Hematopoietic multipotent progenitor cell (in vitro differentiated cells): ENCODE data around the gene EDRF1. TPM values are rescaled to one million over a fixed set of nuclear protein-coding genes. Genes with fewer than 3 reads are reported as not detected.

Experiments used
- DNase-seq, 3 donors: peaks; one replicate each; pipeline ENCODE4 v3.0.0-alpha.2; 2011 to 2015; ENCODE audit warnings: low read depth in 2 of 3, low spot score in 2 of 3
- total RNA-seq: library from RNA; depleted of rRNA; stranded (reverse); fragments of >200 nt; gene quantifications from one replicate; pipeline ENCODE4 v1.2.3, GENCODE V29; 2012

EDRF1 gene
- total RNA-seq, 1 donor: 13.2 TPM

DNA sequence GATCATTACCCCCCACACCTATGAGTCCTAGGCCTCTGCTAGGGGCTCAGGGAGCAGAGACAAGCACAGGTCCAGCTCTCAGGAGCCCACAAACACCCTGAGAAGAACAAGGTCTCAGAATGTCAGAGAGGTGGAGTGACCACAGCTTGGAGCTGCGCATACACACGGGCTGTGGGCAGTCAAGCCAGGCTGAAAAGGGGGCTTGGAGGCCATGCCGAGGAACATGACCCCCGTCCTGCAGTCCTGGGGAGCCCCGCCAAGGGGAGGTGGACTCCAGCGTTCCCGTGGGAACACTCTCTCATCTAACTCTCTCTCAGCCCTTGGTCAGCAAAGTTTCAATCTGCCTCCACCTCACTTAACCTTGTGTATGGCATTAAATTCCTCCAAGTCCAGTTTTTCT is 63.9 kb downstream of the EDRF1 start:
- no peak for DNase-seq

DNA sequence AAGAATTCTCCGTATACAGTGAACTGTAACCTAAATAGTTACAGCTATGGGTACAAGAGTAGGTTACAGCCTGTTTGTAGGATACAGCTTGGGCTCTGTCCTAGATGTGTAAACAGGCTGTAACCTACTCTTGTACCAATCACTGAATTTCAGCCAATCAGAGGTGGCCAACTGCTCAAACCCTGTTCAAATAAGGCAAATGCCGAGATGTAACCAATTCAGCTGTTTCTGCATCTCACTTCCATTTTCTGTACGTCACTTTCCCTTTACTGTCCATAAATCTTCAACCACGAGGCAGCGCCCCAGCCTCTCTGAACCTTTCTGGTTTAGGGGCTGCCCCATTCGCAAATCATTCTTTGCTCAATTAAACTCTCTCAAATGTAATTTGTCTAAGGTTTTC is 64.4 kb downstream of the EDRF1 start:
- DNase-seq: peak in 2 of 3 donors; percentile 10 to 44

DNA sequence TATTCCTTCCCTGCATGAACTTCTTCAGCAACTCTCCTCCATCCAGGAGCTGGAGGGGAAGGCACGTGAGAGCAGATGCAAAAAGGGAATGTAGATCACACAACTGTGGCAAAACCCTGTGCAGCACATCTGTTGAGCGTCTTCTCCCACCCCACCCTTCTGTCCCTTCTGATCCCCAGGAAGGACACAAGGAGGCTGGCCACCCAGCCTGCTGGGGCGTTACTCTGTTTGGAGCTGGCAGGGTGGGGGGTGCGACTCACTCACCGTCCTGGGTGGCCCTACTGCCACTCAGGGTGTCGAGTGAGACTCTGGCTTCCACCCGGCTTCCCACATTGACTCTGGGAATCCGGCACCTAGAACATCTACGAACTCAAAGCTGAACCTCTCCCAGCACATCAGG is 66.3 kb downstream of the EDRF1 start:
- no peak for DNase-seq

DNA sequence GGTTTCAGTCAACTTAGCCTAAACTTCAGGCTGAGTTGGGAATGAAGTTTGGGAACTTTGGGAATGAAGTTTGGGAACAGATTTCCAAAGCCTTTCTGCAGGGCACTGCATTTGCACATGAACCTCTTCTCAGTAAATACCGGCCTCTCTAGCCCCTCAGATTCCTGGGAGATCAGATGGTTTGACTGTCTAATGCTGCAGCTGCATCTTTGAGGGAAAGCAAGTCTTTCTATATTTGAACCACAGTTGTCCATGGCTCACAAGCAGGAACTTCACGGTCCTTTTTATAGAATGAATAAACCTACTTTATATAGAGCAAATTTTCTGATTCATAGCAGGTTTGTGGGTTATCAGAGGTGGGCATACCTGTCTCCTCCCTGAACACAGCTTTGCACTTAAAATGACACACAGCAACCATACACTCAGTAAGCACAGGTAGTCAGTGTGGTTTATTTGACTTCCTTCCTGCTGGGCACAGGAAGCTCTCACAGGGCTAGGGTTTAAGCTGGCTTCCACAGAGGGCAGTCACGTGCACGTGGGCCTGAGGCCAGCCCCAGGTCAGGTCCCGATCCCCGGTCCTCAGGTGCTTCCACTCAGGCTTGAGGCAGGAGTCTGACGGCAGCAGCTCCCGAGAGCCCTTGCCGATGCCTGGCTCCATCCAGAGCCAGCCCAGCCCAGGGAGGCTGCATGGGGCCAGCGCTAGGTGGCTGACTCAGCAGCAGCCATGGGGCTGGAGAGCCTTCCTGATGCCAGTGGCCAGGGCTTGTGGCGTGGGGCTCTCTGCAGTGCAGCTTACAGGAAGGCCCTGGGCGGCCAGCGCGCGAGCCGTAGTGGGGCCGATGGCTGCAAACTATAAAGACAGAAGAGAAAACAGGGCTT is 68.9 kb downstream of the EDRF1 start:
- DNase-seq: no peak

DNA sequence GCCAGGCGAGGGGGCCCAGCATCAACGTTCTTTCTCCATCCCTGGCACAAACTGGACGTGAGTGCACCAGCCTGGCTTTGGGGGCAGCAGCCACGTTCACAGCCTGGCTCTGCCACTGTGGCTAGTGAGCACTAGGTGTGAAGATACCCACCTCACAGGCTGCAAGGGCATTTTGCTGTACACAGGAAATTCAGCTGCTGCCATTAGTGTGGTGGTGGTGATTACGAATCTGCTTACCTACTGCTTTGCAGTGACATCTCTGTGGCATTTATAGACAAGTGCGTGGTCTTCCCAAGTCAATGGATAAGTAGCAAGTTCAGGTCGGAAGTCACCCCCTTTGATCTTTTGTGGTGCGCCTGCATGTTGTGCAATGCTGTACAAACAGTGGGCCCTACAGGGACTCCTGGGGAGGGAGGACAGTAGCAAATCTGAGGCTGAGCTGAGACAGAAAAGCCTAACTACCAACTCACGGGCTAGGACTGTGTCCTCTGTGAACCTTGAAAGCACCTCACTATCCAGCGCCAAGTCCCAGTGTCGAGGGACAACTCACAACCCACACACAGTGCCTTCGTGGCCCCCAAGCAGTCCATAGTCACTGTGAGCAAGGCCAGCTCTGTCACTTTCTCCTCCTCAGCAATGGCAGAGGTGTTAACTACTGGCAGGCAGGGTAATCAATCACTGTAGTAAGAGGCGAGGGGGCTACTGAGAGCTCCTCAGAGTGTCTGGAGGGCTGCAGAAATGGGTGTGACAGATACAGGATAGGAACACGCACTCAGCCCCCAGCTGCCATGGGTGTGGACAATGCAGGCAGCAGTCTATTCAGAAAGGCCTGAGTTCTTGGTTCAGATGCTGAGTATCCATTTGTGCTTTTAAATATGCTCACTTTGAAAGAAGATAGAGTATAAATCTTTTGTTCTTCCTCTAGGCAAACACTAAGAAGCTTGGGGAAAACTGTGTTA is 73.1 kb downstream of the EDRF1 start:
- no peak for DNase-seq

DNA sequence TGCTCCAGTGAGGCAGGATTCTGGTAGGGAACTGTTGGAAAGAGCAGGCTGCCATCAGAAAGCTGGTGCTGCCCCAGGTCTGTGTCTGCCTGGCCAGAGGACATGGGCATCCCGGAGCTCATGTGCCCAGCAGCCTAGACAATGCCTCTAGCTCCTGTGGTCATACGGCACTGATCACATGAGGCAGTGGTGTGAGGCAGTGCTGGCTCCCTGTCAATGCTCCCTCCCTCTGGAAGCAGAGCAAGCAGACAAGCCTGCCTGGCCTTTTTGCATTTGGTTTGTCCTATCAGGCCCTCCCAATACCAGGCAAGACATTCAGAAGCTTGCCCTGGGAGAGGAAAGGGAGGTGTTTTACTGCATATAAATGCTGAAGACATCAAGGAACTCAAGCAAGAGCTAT is 75.6 kb downstream of the EDRF1 start:
- no peak for DNase-seq

DNA sequence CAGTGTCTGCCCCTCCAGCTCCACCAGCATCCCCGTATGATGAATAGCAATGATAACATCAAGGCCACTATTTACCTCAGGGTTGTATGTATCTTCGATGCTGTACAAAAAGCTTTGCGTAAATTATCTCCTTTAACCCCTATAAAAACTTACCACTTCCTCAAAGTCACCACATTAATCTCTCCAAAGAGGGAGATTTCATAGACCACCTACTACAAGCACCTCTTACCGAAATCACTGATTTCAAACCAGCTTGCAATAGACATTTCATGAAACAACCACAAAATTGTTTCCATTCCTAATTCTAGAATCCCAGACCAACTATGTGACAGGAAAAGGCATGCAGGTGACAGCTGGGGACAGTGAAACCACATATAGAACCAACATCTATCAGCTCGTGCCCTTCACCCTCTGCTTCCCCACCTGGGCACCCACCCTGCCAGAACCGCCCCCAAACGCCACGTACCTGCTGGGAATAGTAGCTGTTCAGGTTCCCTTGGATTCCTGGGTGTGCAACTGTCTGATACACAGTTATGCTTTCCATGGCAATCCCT is 76.2 kb downstream of the EDRF1 start:
- DNase-seq: no peak

DNA sequence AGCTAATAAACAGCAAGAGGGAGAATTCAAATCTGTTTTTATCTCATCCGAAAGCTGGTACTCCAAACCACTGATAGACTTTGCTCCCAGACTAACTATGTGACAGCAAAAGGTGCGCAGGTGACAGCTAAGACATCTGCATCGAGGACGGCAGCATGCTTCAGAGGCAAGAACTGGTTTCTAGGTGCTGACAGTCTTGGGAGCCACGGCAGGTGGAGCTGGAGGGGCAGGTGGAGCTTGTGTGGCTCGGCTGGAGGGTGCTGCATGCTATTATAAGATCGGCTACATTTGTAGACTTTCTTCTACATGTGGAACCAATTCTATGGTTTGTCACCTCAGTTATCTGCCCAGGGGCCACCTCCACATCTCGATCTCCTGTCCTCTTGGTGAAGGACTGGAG is 77.9 kb downstream of the EDRF1 start:
- no peak for DNase-seq

DNA sequence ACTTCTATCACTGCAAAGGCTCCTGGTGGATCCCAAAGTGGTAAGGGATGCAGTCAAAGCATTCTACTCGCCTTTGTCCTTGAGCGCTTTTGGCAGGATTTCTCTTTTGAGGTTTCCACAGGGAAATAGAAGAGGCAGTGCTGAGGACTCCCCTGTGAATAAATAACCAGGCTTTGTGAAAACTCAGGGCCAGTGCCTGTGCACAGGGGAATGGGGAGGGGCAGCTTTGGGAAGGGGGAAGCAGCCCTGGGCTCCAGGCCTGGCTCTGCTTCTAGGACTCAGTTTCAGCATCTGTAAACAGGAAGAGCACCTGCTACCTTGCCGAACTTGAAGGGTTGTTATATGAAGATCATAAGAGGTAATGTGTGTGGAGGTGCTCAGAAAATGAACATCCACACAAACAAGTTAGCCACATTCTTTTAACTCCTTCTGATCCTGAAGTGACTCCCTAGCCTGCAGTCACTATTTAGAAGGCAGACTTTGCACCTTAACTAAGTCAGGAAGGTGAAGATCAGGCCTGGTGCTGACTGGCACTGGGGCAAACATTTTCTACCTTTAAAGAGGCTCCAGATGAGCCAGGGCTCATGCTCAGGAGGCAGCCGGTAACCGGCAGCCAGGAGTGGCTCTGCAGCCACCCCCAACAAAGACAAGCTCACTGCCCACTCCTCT is 78.6 kb downstream of the EDRF1 start:
- DNase-seq: no peak

DNA sequence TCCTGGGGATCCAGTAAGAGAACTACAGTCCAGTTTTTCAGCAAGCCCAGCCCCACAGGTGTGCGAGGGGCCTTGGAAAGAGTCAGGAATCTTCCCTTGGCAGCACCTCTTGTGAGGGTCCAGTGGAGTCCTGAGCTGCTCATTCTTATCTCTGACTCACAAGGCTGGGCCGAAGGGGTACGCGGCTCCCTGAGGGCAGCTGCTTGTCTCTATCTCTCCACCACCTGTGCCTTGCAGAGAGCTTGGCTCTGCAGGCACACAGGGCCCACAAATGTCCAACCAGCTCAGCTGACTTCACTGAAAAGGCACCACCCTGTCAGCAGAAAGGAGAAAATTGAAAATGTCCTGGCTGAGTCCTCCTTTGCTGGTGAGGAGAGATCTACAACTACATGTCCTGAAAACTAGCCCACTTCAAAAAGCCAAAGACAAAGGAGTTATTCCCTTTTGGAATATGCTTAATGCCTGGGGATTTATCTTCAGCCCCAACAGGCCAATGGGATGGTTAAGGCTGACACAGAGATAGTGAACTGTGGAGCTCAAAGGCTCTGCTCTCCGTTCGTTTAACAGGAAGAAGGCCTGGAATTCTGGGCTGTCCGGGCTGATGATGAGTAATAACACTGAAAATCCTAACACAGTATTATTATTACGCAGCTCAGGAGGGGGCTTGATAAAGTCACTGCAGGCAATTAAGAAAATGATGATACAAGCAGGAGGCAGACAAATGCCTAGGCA is 80.1 kb downstream of the EDRF1 start:
- DNase-seq: no peak

DNA sequence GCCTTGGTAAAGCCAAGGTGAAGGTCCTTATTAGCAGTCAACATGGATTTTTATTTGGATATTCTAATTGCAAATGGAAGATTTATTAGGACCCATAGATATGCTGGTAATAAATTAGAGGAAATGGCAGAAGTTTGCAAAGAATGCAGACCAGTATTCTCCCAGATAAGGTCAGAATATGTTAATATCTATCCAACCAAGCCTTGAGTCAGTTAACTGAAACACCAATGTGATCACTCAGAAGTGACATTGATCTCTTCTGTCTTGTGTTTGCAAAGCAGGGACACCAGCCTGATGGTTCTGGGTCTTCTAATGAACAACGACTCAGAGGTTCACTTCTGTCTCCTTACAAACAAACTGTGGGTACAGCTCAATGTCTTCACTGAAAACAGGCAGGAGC is 82.1 kb downstream of the EDRF1 start:
- DNase-seq: no peak

DNA sequence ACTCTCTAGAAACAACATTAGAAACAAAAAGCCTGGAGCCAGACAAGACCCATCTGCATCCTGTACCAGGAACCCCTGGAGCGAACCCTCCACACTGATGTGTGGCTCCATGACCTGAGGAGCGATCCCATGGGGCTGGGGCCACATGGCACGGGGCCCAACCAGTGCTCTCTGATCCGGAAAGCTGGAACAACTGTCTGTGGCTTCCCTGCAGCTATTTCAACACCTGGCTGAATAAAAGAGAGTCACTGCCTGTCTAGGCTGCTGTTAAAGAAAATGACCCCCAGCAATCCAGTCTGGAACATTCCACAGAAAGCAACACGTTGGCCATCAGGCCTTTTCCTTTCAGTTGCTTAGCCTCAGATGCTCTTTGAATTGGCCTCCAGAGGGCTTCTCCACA is 82.6 kb downstream of the EDRF1 start:
- DNase-seq: no peak

DNA sequence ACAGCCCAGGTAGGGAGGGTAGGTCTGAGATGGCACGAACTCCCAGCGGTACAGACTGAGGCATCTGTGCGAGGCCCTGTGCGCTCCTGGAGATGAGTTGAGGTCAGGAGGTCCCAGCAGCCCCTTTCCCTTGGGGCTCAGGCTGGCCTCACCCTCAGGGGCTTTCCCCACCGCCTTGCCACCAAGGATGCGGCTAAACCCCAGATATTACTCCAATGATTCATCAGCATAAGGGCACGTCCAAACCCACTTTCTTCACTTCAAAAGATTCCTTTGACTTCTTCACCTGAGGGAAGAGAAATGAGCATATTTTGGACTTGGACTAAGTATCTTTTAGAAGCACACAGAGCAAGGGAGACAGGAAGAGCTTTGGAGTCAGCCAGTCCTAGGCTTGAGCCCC is 83.2 kb downstream of the EDRF1 start:
- no peak for DNase-seq

DNA sequence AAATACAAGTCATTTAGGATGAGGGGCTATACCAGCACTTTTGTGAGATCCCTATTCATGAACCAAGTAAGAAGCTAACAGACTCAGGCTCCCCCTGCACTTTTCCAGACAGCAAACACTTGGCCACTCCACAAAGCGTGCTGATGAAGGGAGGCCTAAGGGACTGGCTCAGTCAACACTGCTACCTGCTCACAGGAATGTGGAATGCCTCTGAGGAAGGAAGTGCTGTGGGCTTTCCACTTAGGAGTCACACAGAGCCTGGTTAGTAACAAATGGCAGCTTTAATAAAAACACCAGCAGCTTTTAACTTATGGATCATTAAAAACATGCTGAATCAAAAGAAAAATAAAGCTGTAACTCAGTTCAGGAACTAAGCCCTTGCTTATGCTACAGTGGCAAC is 88.5 kb downstream of the EDRF1 start:
- no peak for DNase-seq

DNA sequence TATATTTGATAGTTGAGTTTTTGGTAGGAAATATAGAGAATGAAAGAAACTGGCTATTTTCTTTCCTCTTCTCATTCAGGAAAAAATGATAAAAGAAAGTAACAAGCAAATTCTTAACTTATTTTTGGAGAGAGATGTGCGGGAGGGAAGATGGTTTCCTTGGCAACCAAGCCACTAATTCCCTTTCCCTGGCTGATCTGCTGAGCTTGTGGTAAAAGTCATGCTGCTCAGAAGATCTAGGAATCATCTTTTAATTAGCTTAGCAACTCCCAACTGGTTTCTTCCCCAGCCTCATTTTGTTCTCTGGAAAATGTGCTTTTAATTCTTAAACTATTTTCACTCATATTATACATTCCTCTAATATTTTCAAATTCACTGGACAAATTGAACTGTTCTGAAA is 91.7 kb downstream of the EDRF1 start:
- DNase-seq: no peak

DNA sequence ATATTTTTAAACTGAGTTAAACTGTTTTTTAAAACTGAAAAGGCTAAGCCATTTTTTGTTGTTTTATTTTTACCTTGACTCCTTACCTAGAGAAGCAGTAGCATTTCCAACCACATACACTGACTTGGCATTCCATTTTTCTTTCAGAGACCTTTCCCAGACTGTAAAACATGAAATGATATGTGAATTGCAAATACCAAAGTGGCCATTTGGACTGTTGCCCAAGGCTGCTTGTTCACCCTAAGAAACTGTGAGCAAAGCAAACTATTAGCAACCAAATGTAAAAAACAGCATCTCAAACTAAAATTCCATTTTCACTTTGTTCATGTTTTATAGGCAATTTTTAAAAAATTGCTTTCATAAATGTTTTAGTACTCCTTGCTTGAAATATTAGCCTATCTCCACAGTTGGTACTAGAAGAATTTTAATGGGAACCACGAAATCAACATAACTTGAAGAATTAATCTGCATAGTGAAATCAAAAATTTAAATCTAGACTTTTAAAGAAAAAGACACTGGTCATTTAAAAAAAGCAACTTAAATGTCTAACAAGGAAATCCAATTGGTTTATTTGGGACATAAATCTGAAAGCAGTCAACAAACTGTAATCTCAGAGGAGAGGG is 92.7 kb downstream of the EDRF1 start:
- DNase-seq: no peak
